PC-9 (cell line): ENCODE data around the gene GOLGA8A. TPM values are rescaled to one million over a fixed set of nuclear protein-coding genes. Genes with fewer than 3 reads are reported as not detected.
"Not testable (repeated sequence)": the region's sequence is repeated elsewhere in the genome, so short reads cannot be mapped to it uniquely, and the experiment has no call there.

Source experiments
- BruUV-seq: library from RNA; stranded (reverse); fragments of 400-500 nt; replicated peaks from 2 replicates; lab custom pipeline; 2021; lab: Mats Ljungman, UMichigan
- CTCF ChIA-PET: fragments of 300-600 bp; sonication (Branson Sonifier 250); formaldehyde crosslinking; loops from one replicate; lab custom pipeline; 2022; ENCODE audit warnings: antibody characterized with exemption; lab: Charles Lee
- POLR2A ChIA-PET: fragments of 300-600 bp; sonication (Branson Sonifier 250); formaldehyde crosslinking; loops from one replicate; lab custom pipeline; 2022; ENCODE audit warnings: antibody characterized with exemption; ENCODE audit not compliant: unreplicated experiment; lab: Charles Lee
- DNase-seq, 2 experiments: peaks; one replicate each; pipeline versions ENCODE4 v3.0.0 to v3.0.0-alpha.2; 2015 to 2022; ENCODE audit warnings: mixed read lengths in 1 of 2
- H2AFZ ChIP-seq: fragments of 200-600 bp; sonication (generic); 2 replicates; pipeline ENCODE4 v1.8.1; 2017; ENCODE audit warnings: antibody characterized with exemption
- H3F3A ChIP-seq: fragments of 200-600 bp; sonication (generic); 2 replicates; pipeline ENCODE4 v1.8.1; 2017; ENCODE audit warnings: antibody characterized with exemption, mild to moderate bottlenecking, low read depth; ENCODE audit not compliant: insufficient read depth
- H3K27ac ChIP-seq: fragments of 200-600 bp; sonication (generic); 2 replicates; pipeline ENCODE4 v1.6.1; 2016; ENCODE audit warnings: mixed run types
- H3K27me3 ChIP-seq: fragments of 200-600 bp; sonication (generic); 2 replicates; pipeline ENCODE4 v1.6.1; 2016; ENCODE audit warnings: low read depth, mixed run types; ENCODE audit not compliant: insufficient read depth
- H3K36me3 ChIP-seq: fragments of 200-600 bp; sonication (generic); 2 replicates; pipeline ENCODE4 v1.6.1; 2016; ENCODE audit warnings: low read depth, mixed run types
- H3K4me1 ChIP-seq: fragments of 200-600 bp; sonication (generic); replicated peaks from 2 replicates; pipeline ENCODE4 v1.6.1; 2016; ENCODE audit warnings: mixed run types; ENCODE audit not compliant: insufficient read depth
- H3K4me2 ChIP-seq: fragments of 200-600 bp; sonication (generic); 2 replicates; pipeline ENCODE4 v1.6.1; 2017; ENCODE audit warnings: mixed run types
- H3K4me3 ChIP-seq: fragments of 200-600 bp; sonication (generic); 2 replicates; pipeline ENCODE4 v1.6.1; 2016; ENCODE audit warnings: mixed run types
- H3K79me2 ChIP-seq: fragments of 200-600 bp; sonication (generic); 2 replicates; pipeline ENCODE4 v1.6.1; 2017; ENCODE audit warnings: low read depth, mixed run types
- H3K9me2 ChIP-seq: fragments of 200-600 bp; sonication (generic); 2 replicates; pipeline ENCODE4 v1.8.1; 2017; ENCODE audit warnings: mild to moderate bottlenecking; ENCODE audit not compliant: insufficient read depth
- H3K9me3 ChIP-seq: fragments of 200-600 bp; sonication (generic); 2 replicates; pipeline ENCODE4 v1.8.1; 2016; ENCODE audit warnings: low read depth; ENCODE audit not compliant: insufficient read depth
- H4K20me1 ChIP-seq: fragments of 200-600 bp; sonication (generic); 2 replicates; pipeline ENCODE4 v1.8.1; 2017; ENCODE audit not compliant: insufficient read depth
- intact Hi-C: fragments of 100-400 bp; cut with micrococcal nuclease; formaldehyde crosslinking; loops from one replicate; pipeline ENCODE4 v1.10.0; 2022; ENCODE audit not compliant: unreplicated experiment
- total RNA-seq: library from RNA; stranded (reverse); gene quantifications from 2 replicates; pipeline ENCODE4 v1.2.3, GENCODE V29; 2021

Gene GOLGA8A
- total RNA-seq, 1 experiment from 2014 or later, result 50.7 TPM

DNA sequence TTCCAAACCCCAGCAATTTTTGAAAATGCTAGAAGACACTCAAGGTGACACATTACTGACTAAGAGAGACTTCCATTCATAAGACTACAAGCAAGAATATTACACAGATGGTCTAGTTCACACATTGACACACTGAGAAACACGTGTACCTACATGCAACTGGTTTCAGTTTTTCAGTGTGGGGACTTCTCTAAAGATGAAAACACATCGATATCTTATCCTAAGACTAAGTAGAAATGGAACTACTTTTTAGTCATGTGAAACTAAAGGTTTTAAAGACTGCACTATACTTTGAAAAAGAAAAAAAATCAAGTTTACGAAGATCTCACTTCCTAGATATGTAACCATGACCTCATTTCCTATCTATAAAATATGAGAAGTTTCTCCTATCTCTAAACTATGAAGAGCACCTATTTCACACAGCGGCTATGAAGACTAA lies 34.4 kb downstream of the GOLGA8A start:
- H3K27me3 ChIP-seq, H2AFZ ChIP-seq, intact Hi-C loops, H3K9me2 ChIP-seq, BruUV-seq, H3K9me3 ChIP-seq, POLR2A ChIA-PET, H3K4me1 ChIP-seq, H3F3A ChIP-seq, H3K79me2 ChIP-seq, H3K36me3 ChIP-seq, H4K20me1 ChIP-seq, DNase-seq, H3K4me2 ChIP-seq, CTCF ChIA-PET, H3K27ac ChIP-seq, H3K4me3 ChIP-seq: not testable (repeated sequence)

GRCh38 chr15:34397637-34398259 lies 39.9 kb downstream of the GOLGA8A start:
- H3K4me2 ChIP-seq, H2AFZ ChIP-seq, POLR2A ChIA-PET, H3K9me2 ChIP-seq, H3K36me3 ChIP-seq, H4K20me1 ChIP-seq, DNase-seq, H3K27me3 ChIP-seq, H3K4me3 ChIP-seq, CTCF ChIA-PET, H3F3A ChIP-seq, intact Hi-C loops, H3K4me1 ChIP-seq, H3K9me3 ChIP-seq, H3K27ac ChIP-seq, BruUV-seq, H3K79me2 ChIP-seq: not testable (repeated sequence)

- H3K27me3 ChIP-seq, H3K4me2 ChIP-seq, DNase-seq, H3K9me2 ChIP-seq, H2AFZ ChIP-seq, BruUV-seq, H3K27ac ChIP-seq, H3K9me3 ChIP-seq, H4K20me1 ChIP-seq, H3F3A ChIP-seq, H3K36me3 ChIP-seq, CTCF ChIA-PET, intact Hi-C loops, POLR2A ChIA-PET, H3K79me2 ChIP-seq, H3K4me3 ChIP-seq, H3K4me1 ChIP-seq: not testable (repeated sequence)
Observed at GRCh38 chr15:34392981-34393380, 44.6 kb downstream of the GOLGA8A start.

DNA sequence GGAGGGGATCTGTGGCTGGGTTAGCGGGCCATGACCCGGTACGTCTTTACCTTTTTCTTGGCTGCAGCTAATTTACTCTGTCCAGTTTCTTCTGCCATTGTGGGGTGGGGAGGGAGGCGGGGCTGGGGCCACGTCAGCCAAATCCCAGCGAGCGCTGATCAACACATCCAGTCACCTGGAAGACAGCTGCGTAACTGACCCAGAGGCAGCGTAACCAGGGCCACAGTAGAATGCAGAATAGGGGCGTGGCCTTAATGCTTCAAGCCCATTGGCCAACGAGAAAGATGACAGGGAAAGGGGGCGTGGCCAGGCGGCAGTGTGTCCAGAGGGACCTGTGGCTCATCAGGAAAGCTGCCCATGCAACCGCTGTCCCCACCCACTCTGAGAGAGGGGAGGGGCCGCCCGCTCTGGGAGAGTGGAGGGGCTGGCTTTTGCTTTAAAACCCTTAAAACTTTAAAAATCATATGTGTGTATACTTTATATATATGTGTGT lies 48.0 kb downstream of the GOLGA8A start:
- BruUV-seq, DNase-seq, H3K27ac ChIP-seq, POLR2A ChIA-PET, H3K4me3 ChIP-seq, H3K36me3 ChIP-seq, intact Hi-C loops, H4K20me1 ChIP-seq, H3K4me2 ChIP-seq, H3K27me3 ChIP-seq, H3K4me1 ChIP-seq, H3K79me2 ChIP-seq, H3K9me2 ChIP-seq, H3F3A ChIP-seq, H2AFZ ChIP-seq, CTCF ChIA-PET, H3K9me3 ChIP-seq: not testable (repeated sequence)

Other genes with a start within 250 kb of the GOLGA8A start
- gene KATNBL1, start 227.7 kb downstream of the GOLGA8A start, total RNA-seq, result 40.4 and 40.7 TPM in 2 replicates
- gene EMC4, start 212.8 kb downstream of the GOLGA8A start, total RNA-seq, result 112 and 114 TPM in 2 replicates
- 27.5 and 28.3 TPM in 2 replicates for gene SLC12A6, start 100.0 kb downstream of the GOLGA8A start, total RNA-seq
- gene NOP10, start 94.7 kb downstream of the GOLGA8A start, total RNA-seq, result 109 and 162 TPM in 2 replicates
- not detected in 2 replicates for gene NUTM1, start 94.5 kb downstream of the GOLGA8A start, total RNA-seq
- gene LPCAT4, start 70.6 kb downstream of the GOLGA8A start, total RNA-seq, result 46.8 and 67.0 TPM in 2 replicates
- 67.3 and 77.8 TPM in 2 replicates for gene GOLGA8B, start 145.8 kb upstream of the GOLGA8A start, total RNA-seq